ENCODE data around the gene XRCC4. TPM values are rescaled to one million over a fixed set of nuclear protein-coding genes. Genes with fewer than 3 reads are reported as not detected.

The XRCC4 gene
- polyA plus RNA-seq, 1 of the 3 experiments (the other 2 are of a cell fraction) = 1.8 TPM

- TF ChIP-seq MXI1 (IDR thresholded peaks at IDR 0.05; ENCODE audit: low read depth, low read length) (peak; percentile 80), PBX3 (IDR thresholded peaks at IDR 0.05) (peak; percentile 87), FOXJ3 (CRISPR knock-in tag; IDR thresholded peaks at IDR 0.05) (no peak), NRF1 (IDR thresholded peaks at IDR 0.05; ENCODE audit: low read depth, low read length) (no peak), POLR2AphosphoS5 (IDR thresholded peaks at IDR 0.05; ENCODE audit: low read depth, low read length) (peak; percentile 96), SMC3 (IDR thresholded peaks at IDR 0.05; ENCODE audit: low read depth, low read length) (no peak)
- TF ChIP-seq, protein P1, sequence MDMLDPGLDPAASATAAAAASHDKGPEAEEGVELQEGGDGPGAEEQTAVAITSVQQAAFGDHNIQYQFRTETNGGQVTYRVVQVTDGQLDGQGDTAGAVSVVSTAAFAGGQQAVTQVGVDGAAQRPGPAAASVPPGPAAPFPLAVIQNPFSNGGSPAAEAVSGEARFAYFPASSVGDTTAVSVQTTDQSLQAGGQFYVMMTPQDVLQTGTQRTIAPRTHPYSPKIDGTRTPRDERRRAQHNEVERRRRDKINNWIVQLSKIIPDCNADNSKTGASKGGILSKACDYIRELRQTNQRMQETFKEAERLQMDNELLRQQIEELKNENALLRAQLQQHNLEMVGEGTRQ (IDR thresholded peaks at IDR 0.05; ENCODE audit: borderline replicate concordance, low read depth, low read length) = no peak
- TF ChIP-seq, protein P2, sequence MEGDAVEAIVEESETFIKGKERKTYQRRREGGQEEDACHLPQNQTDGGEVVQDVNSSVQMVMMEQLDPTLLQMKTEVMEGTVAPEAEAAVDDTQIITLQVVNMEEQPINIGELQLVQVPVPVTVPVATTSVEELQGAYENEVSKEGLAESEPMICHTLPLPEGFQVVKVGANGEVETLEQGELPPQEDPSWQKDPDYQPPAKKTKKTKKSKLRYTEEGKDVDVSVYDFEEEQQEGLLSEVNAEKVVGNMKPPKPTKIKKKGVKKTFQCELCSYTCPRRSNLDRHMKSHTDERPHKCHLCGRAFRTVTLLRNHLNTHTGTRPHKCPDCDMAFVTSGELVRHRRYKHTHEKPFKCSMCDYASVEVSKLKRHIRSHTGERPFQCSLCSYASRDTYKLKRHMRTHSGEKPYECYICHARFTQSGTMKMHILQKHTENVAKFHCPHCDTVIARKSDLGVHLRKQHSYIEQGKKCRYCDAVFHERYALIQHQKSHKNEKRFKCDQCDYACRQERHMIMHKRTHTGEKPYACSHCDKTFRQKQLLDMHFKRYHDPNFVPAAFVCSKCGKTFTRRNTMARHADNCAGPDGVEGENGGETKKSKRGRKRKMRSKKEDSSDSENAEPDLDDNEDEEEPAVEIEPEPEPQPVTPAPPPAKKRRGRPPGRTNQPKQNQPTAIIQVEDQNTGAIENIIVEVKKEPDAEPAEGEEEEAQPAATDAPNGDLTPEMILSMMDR (IDR thresholded peaks at IDR 0.05) = no peak
Observed at GRCh38 chr5:83076742-83077661, at the start of gene XRCC4, which contains the start of gene TMEM167A (continued).

- no peaks in the 10 kb centered on the region for H3K9me3 ChIP-seq
- no peaks in the 10 kb centered on the region for H3K27me3 ChIP-seq (ENCODE audit: insufficient read depth)
- ChIA-PET CTCF (no interaction called here), POLR2A (no interaction called here)
- no peak overlapping the region for H2AFZ ChIP-seq (ENCODE audit: low read depth)
- peaks cover 0 to 6% of the 10 kb centered on the region in 2 experiments; a peak in 2 of 4 replicates for H3K4me1 ChIP-seq (ENCODE audit: control insufficient read depth in 1 of 2, insufficient read depth in 2 of 2, low read depth in 1 of 2, low read length in 1 of 2)
- WGBS (ENCODE audit: low lambda C conversion rate) = 91% methylated on average over 2 of the region's 2 CpGs
- TF ChIP-seq POLR2AphosphoS5 (IDR thresholded peaks at IDR 0.05; ENCODE audit: low read depth, low read length) (no peak), RAD21 (IDR thresholded peaks at IDR 0.05; ENCODE audit: low read length) (no peak), EP300 (IDR thresholded peaks at IDR 0.05; ENCODE audit: borderline replicate concordance in 1 of 2, low read depth in 1 of 2, low read length in 1 of 2) (no peak), YY1 (IDR thresholded peaks at IDR 0.05; ENCODE audit: low read depth) (no peak), RXRA (IDR thresholded peaks at IDR 0.05; ENCODE audit: borderline replicate concordance, low read depth) (no peak), CHD2 (IDR thresholded peaks at IDR 0.05; ENCODE audit: low read length, partially characterized antibody) (no peak), ZBTB33 (IDR thresholded peaks at IDR 0.05; ENCODE audit: borderline replicate concordance, low read depth) (no peak)
- TF ChIP-seq, protein P3, sequence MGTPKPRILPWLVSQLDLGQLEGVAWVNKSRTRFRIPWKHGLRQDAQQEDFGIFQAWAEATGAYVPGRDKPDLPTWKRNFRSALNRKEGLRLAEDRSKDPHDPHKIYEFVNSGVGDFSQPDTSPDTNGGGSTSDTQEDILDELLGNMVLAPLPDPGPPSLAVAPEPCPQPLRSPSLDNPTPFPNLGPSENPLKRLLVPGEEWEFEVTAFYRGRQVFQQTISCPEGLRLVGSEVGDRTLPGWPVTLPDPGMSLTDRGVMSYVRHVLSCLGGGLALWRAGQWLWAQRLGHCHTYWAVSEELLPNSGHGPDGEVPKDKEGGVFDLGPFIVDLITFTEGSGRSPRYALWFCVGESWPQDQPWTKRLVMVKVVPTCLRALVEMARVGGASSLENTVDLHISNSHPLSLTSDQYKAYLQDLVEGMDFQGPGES (IDR thresholded peaks at IDR 0.05; ENCODE audit: low read depth, low read length) = no peak
- TF ChIP-seq, protein P2 (IDR thresholded peaks at IDR 0.05) = no peak
- H3K9me2 ChIP-seq = no peaks in the 10 kb centered on the region
- H3K4me2 ChIP-seq = no peak overlapping the region
- H3K4me3 ChIP-seq (ENCODE audit: low read depth in 2 of 2, low read length in 1 of 2) = no peak overlapping the region
- H3K79me2 ChIP-seq (ENCODE audit: insufficient read depth) = no peaks in the 10 kb centered on the region
- no peak overlapping the region for H3K9ac ChIP-seq
- H3F3A ChIP-seq (replicated peaks; ENCODE audit: insufficient read depth) = no peaks in the 10 kb centered on the region
- H3K36me3 ChIP-seq (replicated peaks in 1 of 2; ENCODE audit: control insufficient read depth in 1 of 2, insufficient read depth in 2 of 2, low read length in 1 of 2) = no peaks in the 10 kb centered on the region
- DNase-seq = no peak
- no peaks in the 10 kb centered on the region for H4K20me1 ChIP-seq (ENCODE audit: insufficient read depth)
- H3K27ac ChIP-seq (ENCODE audit: low read depth in 2 of 2, low read length in 1 of 2) = no peak overlapping the region
Observed at GRCh38 chr5:83029912-83030311, 47.4 kb upstream of the XRCC4 start.
